ENCODE results near the gene FGF14.
A peak's percentile ranks its signal among the peaks of the same experiment; 100 is the strongest.
"Not testable (repeated sequence)": the region's sequence is repeated elsewhere in the genome, so short reads cannot be mapped to it uniquely, and the experiment has no call there.

Gene FGF14

GRCh38 chr13:102097708-102098107 lies 304.1 kb downstream of the FGF14 start:
- TF ChIP-seq, protein P1, sequence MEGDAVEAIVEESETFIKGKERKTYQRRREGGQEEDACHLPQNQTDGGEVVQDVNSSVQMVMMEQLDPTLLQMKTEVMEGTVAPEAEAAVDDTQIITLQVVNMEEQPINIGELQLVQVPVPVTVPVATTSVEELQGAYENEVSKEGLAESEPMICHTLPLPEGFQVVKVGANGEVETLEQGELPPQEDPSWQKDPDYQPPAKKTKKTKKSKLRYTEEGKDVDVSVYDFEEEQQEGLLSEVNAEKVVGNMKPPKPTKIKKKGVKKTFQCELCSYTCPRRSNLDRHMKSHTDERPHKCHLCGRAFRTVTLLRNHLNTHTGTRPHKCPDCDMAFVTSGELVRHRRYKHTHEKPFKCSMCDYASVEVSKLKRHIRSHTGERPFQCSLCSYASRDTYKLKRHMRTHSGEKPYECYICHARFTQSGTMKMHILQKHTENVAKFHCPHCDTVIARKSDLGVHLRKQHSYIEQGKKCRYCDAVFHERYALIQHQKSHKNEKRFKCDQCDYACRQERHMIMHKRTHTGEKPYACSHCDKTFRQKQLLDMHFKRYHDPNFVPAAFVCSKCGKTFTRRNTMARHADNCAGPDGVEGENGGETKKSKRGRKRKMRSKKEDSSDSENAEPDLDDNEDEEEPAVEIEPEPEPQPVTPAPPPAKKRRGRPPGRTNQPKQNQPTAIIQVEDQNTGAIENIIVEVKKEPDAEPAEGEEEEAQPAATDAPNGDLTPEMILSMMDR (IDR thresholded peaks at IDR 0.05; ENCODE audit: extremely low read depth, insufficient read depth, missing control alignments) = no peak
- DNase-seq (ENCODE audit: low spot score) = no peak
- in situ Hi-C loops (cut with MboI; ENCODE audit: low pct_unique_long_range_greater_than_20kb, low sequenced_read_pairs, unreplicated experiment) = no loop called here

DNA sequence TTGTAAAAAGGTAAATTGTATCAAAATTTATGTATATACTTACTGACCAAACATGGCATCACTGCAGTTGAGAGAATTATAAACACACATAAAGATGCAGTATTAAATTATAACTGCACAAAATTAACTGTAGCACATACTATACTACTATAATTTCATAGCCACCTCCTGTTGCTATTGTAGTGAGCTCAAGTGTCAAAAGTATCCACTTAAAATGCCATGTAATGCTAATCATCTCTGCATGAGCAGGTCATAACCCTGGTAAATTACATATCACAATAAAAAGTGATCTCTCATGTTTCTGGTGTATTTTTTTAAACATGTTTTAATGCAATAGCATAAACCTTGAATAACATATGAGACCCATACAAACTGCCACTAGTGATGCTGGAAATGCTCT lies 308.6 kb downstream of the FGF14 start:
- in situ Hi-C loops (cut with MboI; ENCODE audit: low pct_unique_long_range_greater_than_20kb, low sequenced_read_pairs, unreplicated experiment); DNase-seq (ENCODE audit: low spot score): not testable (repeated sequence)

- DNase-seq (ENCODE audit: low spot score) = no peak
- in situ Hi-C loops (cut with MboI; ENCODE audit: low pct_unique_long_range_greater_than_20kb, low sequenced_read_pairs, unreplicated experiment) = no loop called here
- TF ChIP-seq, protein P1 (IDR thresholded peaks at IDR 0.05; ENCODE audit: extremely low read depth, insufficient read depth, missing control alignments) = peak; percentile 10
Observed at GRCh38 chr13:102091231-102091630, 310.6 kb downstream of the FGF14 start.

GRCh38 chr13:102090532-102090931 lies 311.3 kb downstream of the FGF14 start:
- DNase-seq (ENCODE audit: low spot score) = no peak
- in situ Hi-C loops (cut with MboI; ENCODE audit: low pct_unique_long_range_greater_than_20kb, low sequenced_read_pairs, unreplicated experiment) = no loop called here
- TF ChIP-seq, protein P1 (IDR thresholded peaks at IDR 0.05; ENCODE audit: extremely low read depth, insufficient read depth, missing control alignments) = no peak

DNA sequence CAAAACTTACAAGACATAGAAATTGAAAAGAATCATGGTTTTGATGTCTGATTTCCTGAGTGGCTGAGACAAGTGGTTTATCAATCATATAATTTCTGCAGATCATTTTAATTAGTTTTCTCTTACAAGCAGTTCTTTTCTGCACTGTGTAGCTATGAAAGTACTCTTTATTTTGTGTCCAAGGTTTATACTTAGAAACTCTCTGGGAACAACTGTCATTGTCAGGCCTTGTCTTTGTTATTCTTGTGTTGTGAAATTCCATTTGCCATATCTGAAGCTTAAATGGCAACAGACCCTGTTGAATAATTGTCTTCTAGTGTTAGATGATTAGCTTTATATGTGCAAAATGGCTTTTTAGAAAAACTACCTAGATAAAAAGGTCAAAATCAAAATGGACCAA lies 312.1 kb downstream of the FGF14 start:
- DNase-seq (ENCODE audit: low spot score) = no peak
- TF ChIP-seq, protein P1 (IDR thresholded peaks at IDR 0.05; ENCODE audit: extremely low read depth, insufficient read depth, missing control alignments) = no peak

GRCh38 chr13:102089177-102089576 lies 312.7 kb downstream of the FGF14 start:
- in situ Hi-C loops (cut with MboI; ENCODE audit: low pct_unique_long_range_greater_than_20kb, low sequenced_read_pairs, unreplicated experiment) = no loop called here
- TF ChIP-seq, protein P1 (IDR thresholded peaks at IDR 0.05; ENCODE audit: extremely low read depth, insufficient read depth, missing control alignments) = no peak
- no peak for DNase-seq (ENCODE audit: low spot score)

More for the DNA sequence above, 312.1 kb downstream of the FGF14 start:
- in situ Hi-C loops (cut with MboI; ENCODE audit: low pct_unique_long_range_greater_than_20kb, low sequenced_read_pairs, unreplicated experiment) = no loop called here

DNA sequence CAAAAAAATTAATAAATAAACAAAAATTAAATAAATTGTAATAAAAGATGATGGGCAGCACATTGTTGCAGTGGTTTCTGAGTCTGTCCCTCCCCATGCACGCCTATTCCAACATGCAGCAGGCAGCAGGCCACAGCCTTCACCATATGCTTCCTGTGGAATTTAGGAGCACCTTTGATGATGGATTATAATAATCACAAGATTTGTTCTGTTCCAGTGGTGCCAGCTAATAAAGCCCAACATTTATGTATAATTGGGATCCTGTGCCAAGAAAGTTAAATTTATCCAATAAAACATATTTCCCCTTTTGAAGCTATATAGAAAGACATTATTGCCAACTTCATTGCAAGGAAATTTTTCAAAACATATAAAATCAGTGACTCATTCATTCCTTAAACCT lies 328.6 kb downstream of the FGF14 start:
- in situ Hi-C loops (cut with MboI; ENCODE audit: low pct_unique_long_range_greater_than_20kb, low sequenced_read_pairs, unreplicated experiment) = no loop called here
- DNase-seq (ENCODE audit: low spot score) = no peak
- TF ChIP-seq, protein P1 (IDR thresholded peaks at IDR 0.05; ENCODE audit: extremely low read depth, insufficient read depth, missing control alignments) = no peak

Measured in GM13977 (cell line).